Activated CD4-positive, alpha-beta memory T cell treated with anti-CD3 and anti-CD28 coated beads for 36 hours (primary cell): ENCODE results near the gene RPTOR. TPM values are rescaled to one million over a fixed set of nuclear protein-coding genes. Genes with fewer than 3 reads are reported as not detected.

Source experiments
- CTCF ChIA-PET: fragments of 350-600 bp; sonication (Branson Sonifier 250); formaldehyde crosslinking; loops from one replicate; lab custom pipeline; 2021; ENCODE audit warnings: antibody characterized with exemption, inconsistent platforms; lab: Charles Lee
- POLR2A ChIA-PET: fragments of 350-600 bp; sonication (Branson Sonifier 250); formaldehyde crosslinking; loops from one replicate; lab custom pipeline; 2021; ENCODE audit warnings: antibody characterized with exemption; lab: Charles Lee
- DNase-seq: peaks from one replicate; pipeline ENCODE4 v3.0.0-alpha.2; 2020
- H3K27ac Mint-ChIP-seq: one replicate; pipeline ENCODE4 v1.8.0; 2021; ENCODE audit warnings: mixed read lengths
- H3K27me3 Mint-ChIP-seq: one replicate; pipeline ENCODE4 v1.8.0; 2021; ENCODE audit warnings: mixed read lengths
- H3K36me3 Mint-ChIP-seq: one replicate; pipeline ENCODE4 v1.8.0; 2021; ENCODE audit warnings: mixed read lengths
- H3K4me1 Mint-ChIP-seq: one replicate; pipeline ENCODE4 v1.8.0; 2021; ENCODE audit warnings: low read depth, mixed read lengths
- H3K4me3 Mint-ChIP-seq: one replicate; pipeline ENCODE4 v1.8.0; 2021; ENCODE audit warnings: mild to moderate bottlenecking, mixed read lengths
- H3K9me3 Mint-ChIP-seq: one replicate; pipeline ENCODE4 v1.8.0; 2021; ENCODE audit warnings: mixed read lengths
- intact Hi-C: fragments of 100-400 bp; cut with micrococcal nuclease; formaldehyde crosslinking; loops from one replicate; pipeline ENCODE4 v1.15.1; 2023
- total RNA-seq, 2 experiments: library from RNA; stranded (reverse); gene quantifications; one replicate each; pipeline ENCODE4 v1.2.3, GENCODE V29; 2021

The RPTOR gene
- total RNA-seq, 2 experiments from 2014 or later = 41.5 to 47.9 TPM

- intact Hi-C loops = no loop called here
- Mint-ChIP-seq H3K4me1 (no peaks in the 10 kb centered on the region), H3K9me3 (no peaks in the 10 kb centered on the region), H3K4me3 (no peak overlapping the region), H3K36me3 (no peaks in the 10 kb centered on the region), H3K27ac (no peak overlapping the region), H3K27me3 (peaks cover 3% of the 10 kb centered on the region)
- CTCF ChIA-PET = no interaction called here
- POLR2A ChIA-PET = no interaction called here
- no peak for DNase-seq
Observed at GRCh38 chr17:80518392-80518791, 26.2 kb upstream of the RPTOR start.

GRCh38 chr17:80519091-80519781 is 25.4 kb upstream of the RPTOR start:
- Mint-ChIP-seq H3K27me3 (peaks cover 6% of the 10 kb centered on the region), H3K4me3 (no peak overlapping the region), H3K4me1 (no peaks in the 10 kb centered on the region), H3K36me3 (no peaks in the 10 kb centered on the region), H3K27ac (no peak overlapping the region), H3K9me3 (no peaks in the 10 kb centered on the region)
- DNase-seq = no peak
- ChIA-PET CTCF (no interaction called here), POLR2A (no interaction called here)
- intact Hi-C loops = no loop called here

GRCh38 chr17:80520810-80521455 is 23.7 kb upstream of the RPTOR start:
- no peaks in the 10 kb centered on the region for H3K4me1 Mint-ChIP-seq
- POLR2A ChIA-PET = no interaction called here
- H3K27me3 Mint-ChIP-seq = peaks cover 10% of the 10 kb centered on the region
- no peak overlapping the region for H3K27ac Mint-ChIP-seq
- H3K4me3 Mint-ChIP-seq = no peak overlapping the region
- no peaks in the 10 kb centered on the region for H3K9me3 Mint-ChIP-seq
- DNase-seq = no peak
- CTCF ChIA-PET = no interaction called here
- no peaks in the 10 kb centered on the region for H3K36me3 Mint-ChIP-seq
- intact Hi-C loops = no loop called here

- Mint-ChIP-seq H3K27me3 (peaks cover 23% of the 10 kb centered on the region), H3K4me1 (no peaks in the 10 kb centered on the region), H3K27ac (no peak overlapping the region), H3K36me3 (no peaks in the 10 kb centered on the region), H3K4me3 (no peak overlapping the region), H3K9me3 (no peaks in the 10 kb centered on the region)
- CTCF ChIA-PET = no interaction called here
- intact Hi-C loops = no loop called here
- no peak for DNase-seq
- POLR2A ChIA-PET = no interaction called here
Observed at GRCh38 chr17:80523054-80523744, 21.4 kb upstream of the RPTOR start.

GRCh38 chr17:80523956-80524712 is 20.5 kb upstream of the RPTOR start:
- intact Hi-C loops = no loop called here
- H3K9me3 Mint-ChIP-seq = no peaks in the 10 kb centered on the region
- DNase-seq = no peak
- H3K36me3 Mint-ChIP-seq = no peaks in the 10 kb centered on the region
- CTCF ChIA-PET = no interaction called here
- H3K4me3 Mint-ChIP-seq = no peak overlapping the region
- H3K4me1 Mint-ChIP-seq = no peaks in the 10 kb centered on the region
- no peak overlapping the region for H3K27ac Mint-ChIP-seq
- peaks cover 23% of the 10 kb centered on the region for H3K27me3 Mint-ChIP-seq
- POLR2A ChIA-PET = no interaction called here

GRCh38 chr17:80526116-80526910 is 18.3 kb upstream of the RPTOR start:
- Mint-ChIP-seq H3K36me3 (no peaks in the 10 kb centered on the region), H3K4me3 (no peak overlapping the region), H3K27ac (no peak overlapping the region), H3K9me3 (no peaks in the 10 kb centered on the region), H3K4me1 (no peaks in the 10 kb centered on the region), H3K27me3 (peaks cover 25% of the 10 kb centered on the region)
- ChIA-PET POLR2A (no interaction called here), CTCF (no interaction called here)
- intact Hi-C loops = no loop called here
- DNase-seq = no peak

GRCh38 chr17:80527016-80527645 is 17.5 kb upstream of the RPTOR start:
- Mint-ChIP-seq H3K4me3 (no peak overlapping the region), H3K27ac (no peak overlapping the region), H3K4me1 (no peaks in the 10 kb centered on the region), H3K36me3 (no peaks in the 10 kb centered on the region), H3K9me3 (no peaks in the 10 kb centered on the region), H3K27me3 (peaks cover 25% of the 10 kb centered on the region)
- no peak for DNase-seq
- ChIA-PET POLR2A (no interaction called here), CTCF (no interaction called here)
- intact Hi-C loops = no loop called here

GRCh38 chr17:80528536-80528935 is 16.1 kb upstream of the RPTOR start:
- H3K27ac Mint-ChIP-seq = no peak overlapping the region
- H3K4me1 Mint-ChIP-seq = no peaks in the 10 kb centered on the region
- DNase-seq = no peak
- H3K9me3 Mint-ChIP-seq = no peaks in the 10 kb centered on the region
- intact Hi-C loops = no loop called here
- ChIA-PET CTCF (no interaction called here), POLR2A (no interaction called here)
- H3K36me3 Mint-ChIP-seq = no peaks in the 10 kb centered on the region
- H3K27me3 Mint-ChIP-seq = peaks cover 23% of the 10 kb centered on the region
- H3K4me3 Mint-ChIP-seq = no peak overlapping the region

GRCh38 chr17:80529104-80529903 is 15.3 kb upstream of the RPTOR start:
- Mint-ChIP-seq H3K27me3 (peaks cover 20% of the 10 kb centered on the region), H3K4me1 (no peaks in the 10 kb centered on the region), H3K4me3 (no peak overlapping the region), H3K9me3 (no peaks in the 10 kb centered on the region), H3K36me3 (no peaks in the 10 kb centered on the region), H3K27ac (no peak overlapping the region)
- intact Hi-C loops = no loop called here
- ChIA-PET POLR2A (no interaction called here), CTCF (interaction anchor here (0.8 kb wide), 1 partner anchor 370 kb away, joined by 4 read pairs; no protein-coding TSS in a partner anchor)
- no peak for DNase-seq

- Mint-ChIP-seq H3K36me3 (no peaks in the 10 kb centered on the region), H3K4me1 (no peaks in the 10 kb centered on the region), H3K27me3 (peaks cover 20% of the 10 kb centered on the region), H3K9me3 (no peaks in the 10 kb centered on the region), H3K27ac (no peak overlapping the region), H3K4me3 (no peak overlapping the region)
- ChIA-PET POLR2A (interaction anchor here (0.6 kb wide), 1 partner anchor 574 kb away, joined by 3 read pairs; no protein-coding TSS in a partner anchor), CTCF (interaction anchor here (0.8 kb wide), 1 partner anchor 369 kb away, joined by 4 read pairs; no protein-coding TSS in a partner anchor)
- intact Hi-C loops = no loop called here
- no peak for DNase-seq
Observed at GRCh38 chr17:80529904-80530292, 14.7 kb upstream of the RPTOR start.
